ENCODE data around the gene SLCO2B1.
A peak's percentile ranks its signal among the peaks of the same experiment; 100 is the strongest.
"Not testable (repeated sequence)": the region's sequence is repeated elsewhere in the genome, so short reads cannot be mapped to it uniquely, and the experiment has no call there.

SLCO2B1 gene

GRCh38 chr11:75150879-75151278, at the start of gene SLCO2B1:
TSS of gene SLCO2B1 (plus strand) at chr11:75151107. CDS start at chr11:75151382, 275 bp downstream.
- DNase-seq (ENCODE audit: low read depth in 2 of 2): no peak

- no peak for DNase-seq (ENCODE audit: low read depth in 2 of 2)
These were observed 49.3 kb upstream of the SLCO2B1 start for GRCh38 chr11:75101424-75102128.

GRCh38 chr11:75103380-75104026, 47.4 kb upstream of the SLCO2B1 start:
- no peak for DNase-seq (ENCODE audit: low read depth in 2 of 2)

- no peak for DNase-seq (ENCODE audit: low read depth in 2 of 2)
These were observed 45.4 kb upstream of the SLCO2B1 start for GRCh38 chr11:75105462-75105925.

- not testable (repeated sequence) for DNase-seq (ENCODE audit: low read depth in 2 of 2)
These were observed 44.8 kb upstream of the SLCO2B1 start for GRCh38 chr11:75105967-75106681.

- no peak for DNase-seq (ENCODE audit: low read depth in 2 of 2)
These were observed 43.7 kb upstream of the SLCO2B1 start for GRCh38 chr11:75107187-75107586.

- no peak for DNase-seq (ENCODE audit: low read depth in 2 of 2)
These were observed 38.7 kb upstream of the SLCO2B1 start for GRCh38 chr11:75112200-75112599.

GRCh38 chr11:75113030-75113429, 37.9 kb upstream of the SLCO2B1 start:
- no peak for DNase-seq (ENCODE audit: low read depth in 2 of 2)

GRCh38 chr11:75114465-75114864, 36.4 kb upstream of the SLCO2B1 start:
- DNase-seq (ENCODE audit: low read depth in 2 of 2): no peak

GRCh38 chr11:75118577-75118976, 32.3 kb upstream of the SLCO2B1 start:
- DNase-seq (ENCODE audit: low read depth in 2 of 2): no peak

GRCh38 chr11:75126564-75126963, 24.3 kb upstream of the SLCO2B1 start:
- DNase-seq (ENCODE audit: low read depth in 2 of 2): no peak

GRCh38 chr11:75132080-75132479, 18.8 kb upstream of the SLCO2B1 start:
- DNase-seq (ENCODE audit: low read depth in 2 of 2): no peak

- no peak for DNase-seq (ENCODE audit: low read depth in 2 of 2)
These were observed 16.9 kb upstream of the SLCO2B1 start for GRCh38 chr11:75133976-75134375.

- no peak for DNase-seq (ENCODE audit: low read depth in 2 of 2)
These were observed 15.8 kb upstream of the SLCO2B1 start for GRCh38 chr11:75135021-75135650.

- no peak for DNase-seq (ENCODE audit: low read depth in 2 of 2)
These were observed 15.3 kb upstream of the SLCO2B1 start for GRCh38 chr11:75135651-75136050.

GRCh38 chr11:75140269-75141138, 10.4 kb upstream of the SLCO2B1 start:
- DNase-seq (ENCODE audit: low read depth in 2 of 2): peak; percentile 53 to 59

- DNase-seq (ENCODE audit: low read depth in 2 of 2): no peak
These were observed 9.7 kb upstream of the SLCO2B1 start for GRCh38 chr11:75141166-75141565.

GRCh38 chr11:75142714-75143419, 8.0 kb upstream of the SLCO2B1 start:
- peak; percentile 68 to 69 for DNase-seq (ENCODE audit: low read depth in 2 of 2)

GRCh38 chr11:75143420-75143731, 7.5 kb upstream of the SLCO2B1 start:
- no peak for DNase-seq (ENCODE audit: low read depth in 2 of 2)

GRCh38 chr11:75144716-75145014, 6.2 kb upstream of the SLCO2B1 start:
- DNase-seq (ENCODE audit: low read depth in 2 of 2): no peak
